Mesothelial cell of epicardium (in vitro differentiated cells): Measurements from ENCODE around the gene SMC6. TPM values are rescaled to one million over a fixed set of nuclear protein-coding genes. Genes with fewer than 3 reads are reported as not detected.

Source experiments
- DNase-seq, 2 experiments: peaks; one replicate each; pipeline ENCODE4 v3.0.0; 2021; ENCODE audit warnings: low spot score in 2 of 2; ENCODE audit not compliant: unreplicated experiment in 2 of 2
- H3K27ac Mint-ChIP-seq: 2 replicates; pipeline ENCODE4 v1.8.0; 2021; ENCODE audit warnings: mixed read lengths
- H3K27me3 Mint-ChIP-seq: 2 replicates; pipeline ENCODE4 v1.8.0; 2021; ENCODE audit warnings: low read depth, mixed read lengths
- H3K36me3 Mint-ChIP-seq: 2 replicates; pipeline ENCODE4 v1.8.0; 2021; ENCODE audit warnings: mixed read lengths
- H3K4me1 Mint-ChIP-seq: 2 replicates; pipeline ENCODE4 v1.8.0; 2021; ENCODE audit warnings: mixed read lengths
- H3K4me3 Mint-ChIP-seq: 2 replicates; pipeline ENCODE4 v1.8.0; 2021; ENCODE audit warnings: mild to moderate bottlenecking, moderate library complexity, mixed read lengths
- H3K9me3 Mint-ChIP-seq: 2 replicates; pipeline ENCODE4 v1.8.0; 2021; ENCODE audit warnings: mixed read lengths
- total RNA-seq: library from RNA; stranded (reverse); gene quantifications from 3 replicates; pipeline ENCODE4 v1.2.1, GENCODE V29; 2021
- TF ChIP-seq, protein P1 (sequence below): fragments of 200-600 bp; sonication (generic); IDR thresholded peaks from one replicate; pipeline ENCODE4 v1.5.0; 2021; ENCODE audit warnings: antibody characterized with exemption; ENCODE audit not compliant: unreplicated experiment

The SMC6 gene
- total RNA-seq, 1 donor from 2014 or later, result 24.7 TPM

DNA sequence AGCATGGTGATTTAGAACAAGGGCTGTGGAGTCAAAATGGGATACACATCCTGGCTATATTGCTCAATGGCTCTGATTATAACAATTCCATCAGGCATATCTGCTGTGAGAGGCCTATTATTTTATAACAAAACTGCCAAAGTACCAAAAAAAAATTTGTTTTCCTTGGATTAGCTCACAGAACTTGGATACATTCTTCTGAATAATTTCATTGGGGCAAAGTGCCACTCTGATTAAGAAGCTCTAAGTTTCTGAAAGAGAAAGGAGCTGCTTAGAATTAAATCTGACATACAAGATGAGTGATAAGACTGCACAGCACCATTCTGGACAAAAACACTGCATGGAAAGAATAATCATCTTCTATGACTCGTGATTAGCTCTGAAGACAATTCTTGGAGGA is 85.7 kb downstream of the SMC6 start:
- Mint-ChIP-seq H3K4me3 (no peak overlapping the region), H3K36me3 (peaks cover 19% of the 10 kb centered on the region), H3K9me3 (no peaks in the 10 kb centered on the region), H3K27me3 (no peaks in the 10 kb centered on the region), H3K4me1 (no peaks in the 10 kb centered on the region), H3K27ac (no peak overlapping the region)
- DNase-seq, result no peak
- TF ChIP-seq, protein P1, sequence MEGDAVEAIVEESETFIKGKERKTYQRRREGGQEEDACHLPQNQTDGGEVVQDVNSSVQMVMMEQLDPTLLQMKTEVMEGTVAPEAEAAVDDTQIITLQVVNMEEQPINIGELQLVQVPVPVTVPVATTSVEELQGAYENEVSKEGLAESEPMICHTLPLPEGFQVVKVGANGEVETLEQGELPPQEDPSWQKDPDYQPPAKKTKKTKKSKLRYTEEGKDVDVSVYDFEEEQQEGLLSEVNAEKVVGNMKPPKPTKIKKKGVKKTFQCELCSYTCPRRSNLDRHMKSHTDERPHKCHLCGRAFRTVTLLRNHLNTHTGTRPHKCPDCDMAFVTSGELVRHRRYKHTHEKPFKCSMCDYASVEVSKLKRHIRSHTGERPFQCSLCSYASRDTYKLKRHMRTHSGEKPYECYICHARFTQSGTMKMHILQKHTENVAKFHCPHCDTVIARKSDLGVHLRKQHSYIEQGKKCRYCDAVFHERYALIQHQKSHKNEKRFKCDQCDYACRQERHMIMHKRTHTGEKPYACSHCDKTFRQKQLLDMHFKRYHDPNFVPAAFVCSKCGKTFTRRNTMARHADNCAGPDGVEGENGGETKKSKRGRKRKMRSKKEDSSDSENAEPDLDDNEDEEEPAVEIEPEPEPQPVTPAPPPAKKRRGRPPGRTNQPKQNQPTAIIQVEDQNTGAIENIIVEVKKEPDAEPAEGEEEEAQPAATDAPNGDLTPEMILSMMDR, result no peak

DNA sequence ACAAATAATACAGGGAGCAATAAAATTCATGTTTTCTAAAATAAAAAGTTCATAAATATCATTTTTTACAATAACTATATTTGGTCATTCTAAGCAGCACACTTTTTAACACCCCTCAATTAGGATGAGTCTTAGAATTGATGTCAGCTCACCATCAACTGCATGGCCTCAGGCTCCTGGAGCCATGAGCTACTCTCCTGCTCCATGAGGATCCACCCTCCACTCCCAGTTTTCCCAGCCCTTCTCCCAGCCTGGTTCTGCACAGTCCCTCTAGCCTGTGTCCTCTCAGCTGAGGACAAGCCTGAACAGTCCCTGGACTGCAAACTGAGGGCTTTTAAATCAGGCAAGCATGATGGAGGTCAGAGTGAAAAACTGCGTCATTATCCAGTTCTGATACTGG is 89.1 kb downstream of the SMC6 start:
- H3K4me3 Mint-ChIP-seq, result no peak overlapping the region
- no peak for DNase-seq
- peaks cover 15% of the 10 kb centered on the region for H3K36me3 Mint-ChIP-seq
- no peaks in the 10 kb centered on the region for H3K4me1 Mint-ChIP-seq
- H3K9me3 Mint-ChIP-seq, result no peaks in the 10 kb centered on the region
- TF ChIP-seq, protein P1, result no peak
- no peak overlapping the region for H3K27ac Mint-ChIP-seq
- H3K27me3 Mint-ChIP-seq, result no peaks in the 10 kb centered on the region

DNA sequence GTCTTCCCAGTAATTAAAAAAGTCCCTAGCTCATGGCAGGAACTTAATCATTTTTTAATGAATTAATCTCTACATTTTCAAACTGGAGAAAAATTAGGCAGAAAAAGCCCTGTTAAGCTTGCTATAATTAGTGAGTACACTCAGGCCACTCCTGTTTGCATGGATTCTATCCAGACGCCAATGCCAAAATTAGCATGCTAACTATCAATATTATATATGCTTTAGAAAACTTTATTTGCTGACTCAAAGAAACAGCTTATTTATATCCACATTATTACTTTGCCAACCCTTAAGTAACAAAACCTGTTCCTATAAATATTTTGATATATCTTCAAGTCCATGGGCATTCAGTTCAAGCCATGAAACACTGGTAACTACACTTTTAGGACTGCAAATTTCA is 90.9 kb downstream of the SMC6 start:
- Mint-ChIP-seq H3K27me3 (no peaks in the 10 kb centered on the region), H3K27ac (no peak overlapping the region), H3K9me3 (no peaks in the 10 kb centered on the region), H3K36me3 (peaks cover 6% of the 10 kb centered on the region), H3K4me3 (no peak overlapping the region), H3K4me1 (no peaks in the 10 kb centered on the region)
- no peak for DNase-seq
- TF ChIP-seq, protein P1, result no peak

DNA sequence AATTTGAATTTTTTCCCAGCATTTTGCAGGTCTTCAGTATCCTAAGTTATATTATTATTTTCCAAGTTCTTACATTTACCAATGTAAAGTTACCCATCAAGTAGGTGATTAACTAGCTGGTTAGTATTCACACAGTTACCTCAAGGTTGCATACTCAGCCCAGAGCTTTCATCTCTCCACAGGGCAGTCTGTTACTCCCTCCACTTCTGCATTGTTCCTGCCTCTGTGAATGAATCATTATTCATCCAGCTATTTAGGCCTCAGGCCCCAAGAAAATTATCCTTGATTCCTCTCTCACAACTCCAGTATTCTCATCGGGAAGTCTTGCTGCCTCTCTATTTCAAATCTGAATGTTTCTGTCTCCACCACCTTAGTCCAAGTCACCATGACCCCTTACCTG is 92.2 kb downstream of the SMC6 start:
- Mint-ChIP-seq H3K36me3 (peaks cover 6% of the 10 kb centered on the region), H3K4me1 (no peaks in the 10 kb centered on the region), H3K4me3 (no peak overlapping the region), H3K9me3 (no peaks in the 10 kb centered on the region), H3K27me3 (no peaks in the 10 kb centered on the region), H3K27ac (no peak overlapping the region)
- TF ChIP-seq, protein P1, result no peak
- DNase-seq, result no peak

DNA sequence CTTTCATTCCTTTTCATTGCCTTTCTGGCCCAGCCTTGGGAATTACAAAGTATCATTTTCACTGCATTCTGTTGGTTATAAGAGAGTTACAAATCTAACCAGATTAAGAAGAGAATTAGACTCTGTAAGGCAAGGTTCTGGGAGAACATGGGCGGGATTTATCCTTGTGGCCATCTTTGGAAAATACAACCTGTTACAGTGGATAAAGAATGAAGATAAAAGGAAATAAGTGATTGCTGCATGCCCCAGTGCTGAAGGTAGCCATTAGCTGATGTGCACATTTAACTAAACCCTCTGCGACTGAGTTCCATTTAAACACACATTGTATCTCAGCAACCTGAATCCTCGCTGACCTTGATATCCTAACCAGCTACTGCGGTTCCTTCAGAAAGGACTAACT is 93.4 kb downstream of the SMC6 start:
- TF ChIP-seq, protein P1, result no peak
- H3K27ac Mint-ChIP-seq, result no peak overlapping the region
- H3K36me3 Mint-ChIP-seq, result peaks cover 4% of the 10 kb centered on the region
- H3K9me3 Mint-ChIP-seq, result no peaks in the 10 kb centered on the region
- H3K4me3 Mint-ChIP-seq, result no peak overlapping the region
- DNase-seq, result no peak
- H3K4me1 Mint-ChIP-seq, result no peaks in the 10 kb centered on the region
- no peaks in the 10 kb centered on the region for H3K27me3 Mint-ChIP-seq

DNA sequence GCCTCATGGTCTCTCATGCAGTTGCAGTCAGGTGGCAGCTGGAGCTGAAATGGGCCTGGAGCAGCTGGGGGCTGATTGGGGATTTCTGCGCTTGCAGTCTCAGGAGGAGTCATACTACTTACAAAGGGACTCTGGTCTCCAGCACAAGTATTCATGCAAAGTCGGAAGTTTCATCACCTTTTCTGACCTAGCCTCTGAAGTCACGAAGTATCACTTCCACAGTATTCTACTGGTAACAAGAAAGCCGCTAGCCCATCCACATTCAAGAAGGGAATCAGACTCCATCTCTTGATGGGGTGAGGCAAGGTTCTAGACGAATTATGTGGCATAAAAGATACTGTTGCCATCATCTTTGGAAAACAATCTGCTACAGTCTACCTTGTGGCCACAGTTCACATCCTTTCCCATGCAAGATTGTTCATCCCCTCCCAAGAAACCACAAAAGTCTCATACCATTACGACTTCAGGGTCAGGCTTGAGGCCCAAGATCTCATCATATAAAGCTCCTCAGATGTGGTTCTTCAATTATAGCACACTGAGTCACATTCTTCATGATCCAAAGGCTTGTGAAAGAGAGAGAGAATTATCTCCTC is 95.3 kb downstream of the SMC6 start:
- Mint-ChIP-seq H3K27me3 (no peaks in the 10 kb centered on the region), H3K27ac (no peak overlapping the region), H3K4me1 (peaks cover 1% of the 10 kb centered on the region), H3K36me3 (peaks cover 2% of the 10 kb centered on the region), H3K4me3 (no peak overlapping the region), H3K9me3 (no peaks in the 10 kb centered on the region)
- DNase-seq, result no peak
- TF ChIP-seq, protein P1, result no peak
